A673 (cell line): ENCODE data around the gene PELI1.
"Not testable (repeated sequence)": the region's sequence is repeated elsewhere in the genome, so short reads cannot be mapped to it uniquely, and the experiment has no call there.

Experiments used
- CTCF ChIP-seq: fragments of 300-800, 200-600 bp; sonication (generic); conservative IDR thresholded peaks from 2 replicates; pipeline ENCODE4 v1.5.1; 2017; ENCODE audit warnings: low read depth, mild to moderate bottlenecking, antibody characterized with exemption, low read length, moderate library complexity, mixed read lengths
- EZH2 ChIP-seq: fragments of 200-600 bp; sonication (generic); IDR thresholded peaks from 2 replicates; pipeline ENCODE4 v1.6.1; 2017; ENCODE audit warnings: borderline replicate concordance, low read depth, mild to moderate bottlenecking, mixed read lengths, antibody characterized with exemption, low read length; ENCODE audit not compliant: poor library complexity, severe bottlenecking

- not testable (repeated sequence) for TF ChIP-seq CTCF, EZH2
These were observed 43.6 kb downstream of the PELI1 start for GRCh38 chr2:64100584-64100983.
